Smooth muscle cell (in vitro differentiated cells): Measurements from ENCODE around the gene OSTM1. TPM values are rescaled to one million over a fixed set of nuclear protein-coding genes. Genes with fewer than 3 reads are reported as not detected.

Experiments
- DNase-seq: peaks from one replicate; lab custom pipeline; 2025; ENCODE audit not compliant: unreplicated experiment; lab: John Stamatoyannopoulos, UW
- H2AFZ ChIP-seq: fragments of 200-600 bp; sonication (generic); 2 replicates; pipeline ENCODE4 v1.6.0; 2016; ENCODE audit warnings: antibody characterized with exemption, low read depth, mild to moderate bottlenecking
- H3F3A ChIP-seq: fragments of 200-600 bp; sonication (generic); 2 replicates; pipeline ENCODE4 v1.6.0; 2017; ENCODE audit warnings: antibody characterized with exemption, low read depth
- H3K27ac ChIP-seq: fragments of 200-600 bp; sonication (generic); 2 replicates; pipeline ENCODE4 v1.5.1; 2016; ENCODE audit warnings: low read depth, mild to moderate bottlenecking
- H3K27me3 ChIP-seq: fragments of 200-600 bp; sonication (generic); 2 replicates; pipeline ENCODE4 v1.6.1; 2016; ENCODE audit warnings: low read depth, mild to moderate bottlenecking
- H3K36me3 ChIP-seq: fragments of 200-600 bp; sonication (generic); 2 replicates; pipeline ENCODE4 v1.5.1; 2016; ENCODE audit warnings: low read depth
- H3K4me1 ChIP-seq: fragments of 200-600 bp; sonication (generic); 2 replicates; pipeline ENCODE4 v1.5.1; 2016; ENCODE audit warnings: low read depth
- H3K4me2 ChIP-seq: fragments of 200-600 bp; sonication (generic); 2 replicates; pipeline ENCODE4 v1.6.0; 2016; ENCODE audit warnings: mild to moderate bottlenecking
- H3K4me3 ChIP-seq: fragments of 200-600 bp; sonication (generic); 2 replicates; pipeline ENCODE4 v1.5.1; 2016; ENCODE audit warnings: mild to moderate bottlenecking
- H3K79me2 ChIP-seq: fragments of 200-600 bp; sonication (generic); 2 replicates; pipeline ENCODE4 v1.6.0; 2016; ENCODE audit warnings: low read depth, mild to moderate bottlenecking
- H3K9ac ChIP-seq: fragments of 200-600 bp; sonication (generic); 2 replicates; pipeline ENCODE4 v1.6.0; 2016; ENCODE audit warnings: low read depth
- H3K9me3 ChIP-seq: fragments of 200-600 bp; sonication (generic); replicated peaks from 2 replicates; pipeline ENCODE4 v1.5.1; 2016; ENCODE audit warnings: low read depth
- H4K20me1 ChIP-seq: fragments of 200-600 bp; sonication (generic); 2 replicates; pipeline ENCODE4 v1.6.0; 2016; ENCODE audit warnings: low read depth
- WGBS: methylation state at CpG from one replicate; pipeline ENCODE4 v1.1.7; 2016; ENCODE audit warnings: low lambda C conversion rate; 5-methylcytosine and 5-hydroxymethylcytosine counted together
- polyA plus RNA-seq: library from polyadenylated mRNA; unstranded; fragments of >200 nt; fragmentation: Nextera tagmentation; extraction: Ambion mirVana; gene quantifications from 2 replicates; pipeline ENCODE4 v1.2.1, GENCODE V29; 2016
- total RNA-seq: library from RNA; depleted of rRNA; stranded (reverse); fragments of >200 nt; gene quantifications from 2 replicates; pipeline ENCODE4 v1.2.3, GENCODE V29; 2014
- TF ChIP-seq, protein P1 (sequence below): fragments of 200-600 bp; sonication (generic); IDR thresholded peaks from 2 replicates; pipeline ENCODE4 v1.5.1; 2017; ENCODE audit warnings: borderline replicate concordance, mild to moderate bottlenecking, antibody characterized with exemption; ENCODE audit not compliant: insufficient read depth, poor library complexity, severe bottlenecking

Gene OSTM1
- total and polyA plus RNA-seq, 2 experiments from 2014 or later = 11.7 to 31.4 TPM

DNA sequence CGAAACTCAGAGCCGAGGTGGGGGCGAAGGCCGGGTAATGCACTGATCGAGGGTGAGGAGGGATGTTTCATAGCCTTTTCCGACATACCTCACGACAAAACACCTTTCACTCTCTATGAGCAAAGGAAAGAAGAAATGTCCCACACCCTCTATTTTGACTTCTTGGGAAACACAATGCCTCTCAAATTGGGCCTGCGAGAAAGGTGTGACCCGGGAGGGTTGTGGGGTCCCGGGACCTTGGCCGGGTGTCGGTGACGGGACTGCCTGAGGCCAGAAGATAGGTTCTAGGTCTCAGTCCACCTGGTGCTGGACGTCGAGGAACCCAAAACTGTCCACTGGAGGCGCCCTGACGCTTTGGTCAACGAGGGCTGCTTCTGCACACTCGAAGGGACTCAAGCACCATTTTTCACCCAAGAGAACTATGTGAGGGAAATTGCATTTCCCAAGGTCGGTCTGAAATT lies 41.1 kb upstream of the OSTM1 start:
- Histone ChIP-seq H3K4me3 (peak overlapping the region; percentile 51), H3K9me3 (no peaks in the 10 kb centered on the region), H3K27ac (no peak overlapping the region), H3K79me2 (no peaks in the 10 kb centered on the region), H3K36me3 (no peaks in the 10 kb centered on the region), H3F3A (no peaks in the 10 kb centered on the region), H3K27me3 (peaks cover 88% of the 10 kb centered on the region), H3K9ac (no peak overlapping the region), H4K20me1 (no peaks in the 10 kb centered on the region), H3K4me2 (peak overlapping the region; percentile 90), H2AFZ (peak overlapping the region; percentile 52), H3K4me1 (peaks cover 44% of the 10 kb centered on the region)
- DNase-seq = no peak
- WGBS = 6% methylated on average over 20 of the region's 20 CpGs
- TF ChIP-seq, protein P1, sequence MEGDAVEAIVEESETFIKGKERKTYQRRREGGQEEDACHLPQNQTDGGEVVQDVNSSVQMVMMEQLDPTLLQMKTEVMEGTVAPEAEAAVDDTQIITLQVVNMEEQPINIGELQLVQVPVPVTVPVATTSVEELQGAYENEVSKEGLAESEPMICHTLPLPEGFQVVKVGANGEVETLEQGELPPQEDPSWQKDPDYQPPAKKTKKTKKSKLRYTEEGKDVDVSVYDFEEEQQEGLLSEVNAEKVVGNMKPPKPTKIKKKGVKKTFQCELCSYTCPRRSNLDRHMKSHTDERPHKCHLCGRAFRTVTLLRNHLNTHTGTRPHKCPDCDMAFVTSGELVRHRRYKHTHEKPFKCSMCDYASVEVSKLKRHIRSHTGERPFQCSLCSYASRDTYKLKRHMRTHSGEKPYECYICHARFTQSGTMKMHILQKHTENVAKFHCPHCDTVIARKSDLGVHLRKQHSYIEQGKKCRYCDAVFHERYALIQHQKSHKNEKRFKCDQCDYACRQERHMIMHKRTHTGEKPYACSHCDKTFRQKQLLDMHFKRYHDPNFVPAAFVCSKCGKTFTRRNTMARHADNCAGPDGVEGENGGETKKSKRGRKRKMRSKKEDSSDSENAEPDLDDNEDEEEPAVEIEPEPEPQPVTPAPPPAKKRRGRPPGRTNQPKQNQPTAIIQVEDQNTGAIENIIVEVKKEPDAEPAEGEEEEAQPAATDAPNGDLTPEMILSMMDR = peak; percentile 33

DNA sequence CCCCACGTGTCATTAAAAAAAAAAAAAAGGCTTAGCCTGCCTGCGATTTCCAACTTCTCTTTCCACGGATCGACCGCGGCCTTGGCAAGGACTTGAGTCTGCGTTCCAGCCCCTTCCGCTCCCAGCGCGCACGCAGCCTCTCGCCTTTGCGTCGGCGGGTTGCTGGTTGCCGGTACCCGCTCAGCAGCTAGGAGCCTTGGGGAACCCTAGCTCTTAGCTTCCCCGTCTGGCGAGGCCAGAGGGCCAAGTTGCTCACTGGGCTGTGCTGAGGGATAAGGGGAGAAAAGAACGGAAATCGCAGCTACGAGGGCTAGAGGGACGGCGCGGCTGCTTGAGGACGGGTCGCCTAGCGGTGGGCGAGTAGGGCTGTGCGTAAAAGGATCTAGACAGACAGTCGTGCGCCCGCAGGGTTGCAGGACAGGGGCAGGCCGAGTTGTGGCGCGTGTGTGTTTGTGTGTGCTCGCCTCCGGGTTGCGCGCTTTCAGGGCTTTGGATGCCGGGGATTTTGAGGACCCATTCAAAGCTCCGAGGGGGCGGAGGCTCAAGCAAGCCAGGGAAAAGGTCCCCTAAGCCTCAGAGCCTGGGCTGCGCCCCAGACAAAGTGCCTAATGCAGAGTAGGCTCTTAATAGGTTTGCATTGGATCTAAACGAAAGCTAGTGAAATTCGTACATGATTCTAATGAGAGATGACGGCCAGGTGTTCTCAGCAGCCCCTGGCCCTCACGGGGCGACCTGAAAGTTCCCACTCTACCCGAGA lies 40.5 kb upstream of the OSTM1 start:
- H3F3A ChIP-seq = no peaks in the 10 kb centered on the region
- peaks cover 84% of the 10 kb centered on the region for H3K27me3 ChIP-seq
- H3K9me3 ChIP-seq = no peaks in the 10 kb centered on the region
- no peaks in the 10 kb centered on the region for H4K20me1 ChIP-seq
- peak overlapping the region; percentile 90 for H3K4me2 ChIP-seq
- TF ChIP-seq, protein P1 = no peak
- WGBS = 2% methylated on average over 50 of the region's 50 CpGs
- H3K4me3 ChIP-seq = peak overlapping the region; percentile 51
- no peaks in the 10 kb centered on the region for H3K79me2 ChIP-seq
- H3K36me3 ChIP-seq = no peaks in the 10 kb centered on the region
- H3K9ac ChIP-seq = no peak overlapping the region
- no peak overlapping the region for H3K27ac ChIP-seq
- peak overlapping the region; percentile 52 for H2AFZ ChIP-seq
- peak; percentile 29 for DNase-seq
- peaks cover 39% of the 10 kb centered on the region for H3K4me1 ChIP-seq

DNA sequence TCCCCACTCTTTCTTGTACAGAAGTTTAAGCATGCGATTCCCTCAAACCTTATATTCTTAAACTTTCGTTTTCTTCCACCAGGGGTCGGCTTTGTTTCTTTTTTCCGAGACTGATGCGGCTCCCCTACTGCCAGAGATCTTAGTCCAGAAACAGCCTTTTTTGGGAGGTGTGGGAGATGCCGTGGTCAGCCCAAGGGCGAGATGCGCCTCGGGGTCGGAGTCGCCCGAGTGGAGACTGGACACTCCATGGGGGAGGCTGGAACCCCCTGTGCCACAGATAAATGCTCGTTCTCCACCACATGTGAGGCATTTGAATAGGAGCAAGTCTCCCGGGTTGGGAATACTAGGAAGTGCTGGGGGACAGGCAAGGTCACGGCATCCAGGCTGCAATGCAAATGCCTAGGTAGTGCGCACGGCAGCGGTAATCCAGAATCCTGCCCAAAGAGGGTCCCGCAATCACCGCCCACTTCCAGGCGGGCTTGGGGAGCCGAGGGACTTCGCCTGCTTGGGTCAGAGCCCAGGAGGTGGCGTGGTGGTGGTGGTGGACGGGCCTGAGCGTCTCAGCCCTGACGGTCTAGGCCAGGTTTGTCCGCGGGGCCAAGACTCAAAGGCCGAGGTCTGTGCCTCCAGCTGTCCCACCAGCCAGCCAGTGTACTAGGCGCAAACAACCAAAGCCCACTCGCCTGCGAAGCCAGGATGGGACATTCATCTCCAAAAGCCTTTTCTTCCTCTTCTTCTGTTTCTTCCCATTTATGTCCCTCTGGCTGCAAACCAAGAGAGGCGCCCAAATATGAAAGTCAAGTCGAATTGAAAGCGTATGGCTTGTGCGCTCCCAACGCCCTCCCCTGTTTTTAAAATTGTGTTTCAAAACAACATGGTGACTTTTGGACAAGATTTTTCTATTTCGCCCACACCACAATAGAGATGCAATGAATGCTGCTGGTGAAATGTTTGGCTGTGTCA lies 39.3 kb upstream of the OSTM1 start:
- H3K4me2 ChIP-seq = peak overlapping the region; percentile 90
- no peaks in the 10 kb centered on the region for H3K36me3 ChIP-seq
- peaks cover 28% of the 10 kb centered on the region for H3K4me1 ChIP-seq
- DNase-seq = no peak
- TF ChIP-seq, protein P1 = peak; percentile 51
- WGBS = 12% methylated on average over 37 of the region's 39 CpGs
- no peak overlapping the region for H3K9ac ChIP-seq
- H4K20me1 ChIP-seq = no peaks in the 10 kb centered on the region
- no peaks in the 10 kb centered on the region for H3F3A ChIP-seq
- peak overlapping the region; percentile 51 for H3K4me3 ChIP-seq
- peak overlapping the region; percentile 6 for H2AFZ ChIP-seq
- H3K27ac ChIP-seq = no peak overlapping the region
- H3K79me2 ChIP-seq = no peaks in the 10 kb centered on the region
- peaks cover 73% of the 10 kb centered on the region for H3K27me3 ChIP-seq
- no peaks in the 10 kb centered on the region for H3K9me3 ChIP-seq
